Stimulated activated CD4-positive, alpha-beta T cell treated with anti-CD3 and anti-CD28 coated beads, TNF-alpha, amount 100 ng/mL, for 24 hours (primary cell): ENCODE measurements around the gene AADACL4.

ENCODE experiments used
- DNase-seq, 3 experiments: peaks; one replicate each; pipeline ENCODE4 v3.0.0-alpha.2; 2020; ENCODE audit warnings: low read depth in 3 of 3

Gene AADACL4

GRCh38 chr1:12643785-12644184 lies at the start of gene AADACL4:
AADACL4 (plus strand) TSS chr1:12644085; CDS start chr1:12644547, 462 bp downstream.
- no peak for DNase-seq

GRCh38 chr1:12594490-12594889 lies 49.4 kb upstream of the AADACL4 start:
- no peak for DNase-seq

- DNase-seq, result peak in 1 of 3 experiments; percentile 34
These were observed 48.7 kb upstream of the AADACL4 start for GRCh38 chr1:12594966-12595756.

GRCh38 chr1:12595757-12596006 lies 48.2 kb upstream of the AADACL4 start:
- no peak for DNase-seq

GRCh38 chr1:12596007-12596821 lies 47.7 kb upstream of the AADACL4 start:
- DNase-seq, result no peak

GRCh38 chr1:12597792-12598191 lies 46.1 kb upstream of the AADACL4 start:
- DNase-seq, result no peak

GRCh38 chr1:12598974-12599373 lies 44.9 kb upstream of the AADACL4 start:
- no peak for DNase-seq

- no peak for DNase-seq
These were observed 44.2 kb upstream of the AADACL4 start for GRCh38 chr1:12599657-12600056.

GRCh38 chr1:12600335-12600734 lies 43.5 kb upstream of the AADACL4 start:
- DNase-seq, result no peak

- DNase-seq, result no peak
These were observed 42.8 kb upstream of the AADACL4 start for GRCh38 chr1:12600880-12601633.

- no peak for DNase-seq
These were observed 41.9 kb upstream of the AADACL4 start for GRCh38 chr1:12601700-12602658.

- no peak for DNase-seq
These were observed 41.2 kb upstream of the AADACL4 start for GRCh38 chr1:12602659-12603024.

GRCh38 chr1:12603224-12603623 lies 40.7 kb upstream of the AADACL4 start:
- no peak for DNase-seq

GRCh38 chr1:12604114-12604874 lies 39.6 kb upstream of the AADACL4 start:
- DNase-seq, result peak; percentile 37 to 59 (median 57)

GRCh38 chr1:12604986-12605385 lies 38.9 kb upstream of the AADACL4 start:
- DNase-seq, result no peak

- DNase-seq, result no peak
These were observed 36.6 kb upstream of the AADACL4 start for GRCh38 chr1:12607263-12607662.

GRCh38 chr1:12608311-12608957 lies 35.5 kb upstream of the AADACL4 start:
- no peak for DNase-seq

- no peak for DNase-seq
These were observed 34.3 kb upstream of the AADACL4 start for GRCh38 chr1:12609469-12610003.

GRCh38 chr1:12610305-12610935 lies 33.5 kb upstream of the AADACL4 start:
- no peak for DNase-seq
